Measurements from ENCODE around the gene COMMD10. TPM values are rescaled to one million over a fixed set of nuclear protein-coding genes. Genes with fewer than 3 reads are reported as not detected.

COMMD10 gene
- total and polyA plus RNA-seq, 2 of the 8 experiments (the other 6 are each of a cell fraction or from before 2014, with no cell fraction given), result 16.5 to 43.4 TPM

DNA sequence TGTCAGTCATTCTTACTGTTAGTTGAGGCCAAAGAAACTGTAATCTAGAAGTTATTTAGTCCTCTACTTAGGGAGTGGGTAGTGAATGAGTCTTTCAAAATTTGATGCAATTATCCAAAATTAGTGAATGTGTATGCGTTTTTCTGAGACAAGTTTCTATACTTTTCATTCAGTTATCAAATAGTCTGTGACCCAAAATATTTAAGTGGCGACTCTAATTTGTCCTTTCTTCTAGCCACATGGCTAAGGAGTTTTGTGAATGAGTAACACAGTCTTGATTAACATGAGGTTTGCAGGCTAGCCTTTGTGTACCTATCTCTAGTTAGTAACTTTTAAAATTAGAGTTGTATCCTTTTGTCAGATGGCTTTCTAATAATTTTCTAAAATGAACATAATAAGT, 45.6 kb downstream of the COMMD10 start:
- no peak overlapping the region for H3K23ac ChIP-seq (ENCODE audit: insufficient read length)
- H4K8ac ChIP-seq (ENCODE audit: extremely low read depth, insufficient read depth, low read length), result no peak overlapping the region
- H2BK20ac ChIP-seq (ENCODE audit: low read length), result no peak overlapping the region
- H2AFZ ChIP-seq (ENCODE audit: low read length), result no peak overlapping the region
- H3K79me2 ChIP-seq (ENCODE audit: control insufficient read depth in 1 of 2, insufficient read depth in 2 of 2, low read length in 2 of 2), result no peaks in the 10 kb centered on the region
- no peak overlapping the region for H3K27ac ChIP-seq (ENCODE audit: low read depth, low read length)
- no peaks in the 10 kb centered on the region for H3K27me3 ChIP-seq (replicated peaks in 1 of 4; ENCODE audit: control insufficient read depth in 3 of 4, extremely low read depth in 1 of 4, insufficient read depth in 3 of 4, low read length in 3 of 4)
- H4K5ac ChIP-seq (ENCODE audit: insufficient read length, low read depth, low read length), result no peak overlapping the region
- no peak overlapping the region for H3K4ac ChIP-seq (replicated peaks; ENCODE audit: insufficient read length, low read depth, low read length)
- H3K18ac ChIP-seq (ENCODE audit: extremely low read depth, low read length), result no peak overlapping the region
- ChIA-PET CTCF (ENCODE audit: partially characterized antibody) (no interaction called here), POLR2A (ENCODE audit: partially characterized antibody) (no interaction called here)
- DNase-seq (ENCODE audit: low read depth in 1 of 2, low spot score in 2 of 2) (no peak), FAIRE-seq (no peak)
- no peak for TF ChIP-seq YY1 (IDR thresholded peaks at IDR 0.05; ENCODE audit: low read depth, low read length)
- no peak for TF ChIP-seq RBBP5 (IDR thresholded peaks at IDR 0.05; ENCODE audit: borderline replicate concordance, low read depth, low read length)
- TF ChIP-seq SP1 (IDR thresholded peaks at IDR 0.05; ENCODE audit: low read depth, low read length), result no peak
- no peak for TF ChIP-seq POLR2AphosphoS5 (IDR thresholded peaks at IDR 0.05; ENCODE audit: low read depth, low read length)
- no peak for TF ChIP-seq EZH2 (IDR thresholded peaks at IDR 0.05; ENCODE audit: low read depth, low read length, severe bottlenecking)
- no peak for TF ChIP-seq TAF1 (IDR thresholded peaks at IDR 0.05; ENCODE audit: low read depth, low read length)
- TF ChIP-seq JUN (IDR thresholded peaks at IDR 0.05; ENCODE audit: low read depth, low read length), result no peak
- no peak for TF ChIP-seq ATF3 (IDR thresholded peaks at IDR 0.05; ENCODE audit: insufficient read depth, low read depth, low read length)
- no peak for TF ChIP-seq RXRA (IDR thresholded peaks at IDR 0.05; ENCODE audit: insufficient read depth, low read depth, low read length)
- TF ChIP-seq TAF7 (optimal IDR thresholded peaks at IDR 0.05; ENCODE audit: borderline replicate concordance, low read depth, low read length), result no peak
- TF ChIP-seq JUND (IDR thresholded peaks at IDR 0.05; ENCODE audit: low read length), result no peak
- no peak for TF ChIP-seq CHD2 (IDR thresholded peaks at IDR 0.05; ENCODE audit: low read length)
- no peak overlapping the region for H3K4me2 ChIP-seq (ENCODE audit: insufficient read depth in 1 of 2, low read depth in 2 of 2, low read length in 2 of 2)
- H3K56ac ChIP-seq (replicated peaks; ENCODE audit: insufficient read length, low read depth, low read length), result no peak overlapping the region
- H4K20me1 ChIP-seq (replicated peaks in 1 of 2; ENCODE audit: control insufficient read depth in 1 of 2, insufficient read depth in 2 of 2, low read length in 2 of 2), result no peaks in the 10 kb centered on the region
- no peak overlapping the region for H3K14ac ChIP-seq (ENCODE audit: insufficient read length)
- H3K4me3 ChIP-seq (ENCODE audit: extremely low read depth in 1 of 4, insufficient read depth in 2 of 4, low read depth in 3 of 4, low read length in 4 of 4), result no peak overlapping the region
- H2AK5ac ChIP-seq (ENCODE audit: low read depth, low read length), result no peak overlapping the region
- no peak overlapping the region for H2BK5ac ChIP-seq (ENCODE audit: low read depth, low read length)
- WGBS, 2 experiments (ENCODE audit: extremely low coverage in 1 of 2, insufficient coverage in 1 of 2, insufficient read length in 1 of 2, insufficient replicate concordance in 2 of 2, low coverage in 1 of 2, low lambda C conversion rate in 2 of 2, missing lambda C conversion rate in 1 of 2), result 65% methylated on average over 2 of the region's 2 CpGs; no CpG with 5 or more reads in 1 of the 2 experiments
- H3K4me1 ChIP-seq (replicated peaks in 1 of 4; ENCODE audit: control insufficient read depth in 3 of 4, insufficient read depth in 4 of 4, low read length in 3 of 4), result no peaks in the 10 kb centered on the region
- H3K9ac ChIP-seq (replicated peaks in 1 of 4; ENCODE audit: extremely low read depth in 1 of 4, low read depth in 3 of 4, low read length in 3 of 4), result no peak overlapping the region
- H2BK12ac ChIP-seq (ENCODE audit: low read depth, low read length), result no peak overlapping the region
- no peaks in the 10 kb centered on the region for H3K36me3 ChIP-seq (ENCODE audit: control insufficient read depth in 2 of 4, insufficient read depth in 4 of 4, low read length in 3 of 4)
- no peaks in the 10 kb centered on the region for H3K9me3 ChIP-seq (ENCODE audit: insufficient read depth in 2 of 2, low read depth in 1 of 2, low read length in 1 of 2)
- no peaks in the 10 kb centered on the region for H3K23me2 ChIP-seq (ENCODE audit: low read depth, low read length)
- H2BK120ac ChIP-seq (replicated peaks; ENCODE audit: low read depth, low read length), result no peak overlapping the region
- no peaks in the 10 kb centered on the region for H3K79me1 ChIP-seq (ENCODE audit: low read depth, low read length)
- no peak overlapping the region for H2BK15ac ChIP-seq (ENCODE audit: low read length)
- no peak overlapping the region for H4K91ac ChIP-seq (replicated peaks; ENCODE audit: insufficient read length, low read length)

All from H1 (cell line).